K562 (cell line): ENCODE measurements around the gene ERCC3.

Experiments used
- CBFA2T3 ChIP-seq: fragments of 450-650 bp; IDR thresholded peaks from 2 replicates; pipeline ENCODE4 v1.6.1; 2017
- MTA2 ChIP-seq: fragments of 450-650 bp; IDR thresholded peaks from 2 replicates; pipeline ENCODE4 v1.6.1; 2016; ENCODE audit warnings: low read depth
- NR2C2 ChIP-seq, 2 experiments: fragments of 200-800 bp in 1 of 2; sonication (Bioruptor generic) in 1 of 2; sonication (generic) in 1 of 2; formaldehyde crosslinking in 1 of 2; IDR thresholded peaks; 2 replicates each; pipeline versions ENCODE4 v1.6.1 to v1.8.0; 2016 to 2022; ENCODE audit warnings: mild to moderate bottlenecking in 1 of 2, missing compliant biosample characterization in 1 of 2, missing genetic modification characterization in 1 of 2, missing genetic modification reagents in 1 of 2
- RAD21 ChIP-seq, 2 experiments: fragments of 250-450 bp in 1 of 2; fragments of 450-650 bp in 1 of 2; sonication (Bioruptor Pico) in 1 of 2; formaldehyde crosslinking in 1 of 2; IDR thresholded peaks in 1 of 2; conservative IDR thresholded peaks in 1 of 2; 2 replicates each; pipeline versions ENCODE4 v1.4.0 to v1.8.0; 2020 to 2022; ENCODE audit warnings: mild to moderate bottlenecking in 2 of 2, moderate library complexity in 1 of 2
- SMAD1 ChIP-seq: fragments of 150-350 bp; IDR thresholded peaks from 2 replicates; pipeline ENCODE4 v1.6.1; 2014; ENCODE audit warnings: low read length, low read depth; ENCODE audit not compliant: partially characterized antibody
- SRSF9 ChIP-seq: fragments of 200-400 bp; formaldehyde crosslinking; IDR thresholded peaks from 2 replicates; pipeline ENCODE4 v1.6.1; 2017; ENCODE audit warnings: low read depth, low read length, borderline replicate concordance
- ZNF174 ChIP-seq: fragments of 250-450 bp; sonication (Bioruptor Pico); IDR thresholded peaks from 2 replicates; pipeline ENCODE4 v1.4.0; 2020; ENCODE audit warnings: mild to moderate bottlenecking
- ZNF584 ChIP-seq: fragments of 200-800 bp; sonication (Bioruptor generic); IDR thresholded peaks from 2 replicates; pipeline ENCODE4 v1.6.1; 2016; ENCODE audit warnings: low read depth, mild to moderate bottlenecking, missing genetic modification characterization, missing compliant biosample characterization
- TF ChIP-seq, protein P1 (sequence below), 3 experiments: IDR thresholded peaks in 2 of 3; conservative IDR thresholded peaks in 1 of 3; 2 replicates each; pipeline ENCODE4 v1.5.1; 2011 to 2012; ENCODE audit warnings: low read length in 3 of 3, mild to moderate bottlenecking in 3 of 3, control low read depth in 2 of 3, improper control_type of control experiment in 1 of 3, inconsistent platforms in 1 of 3, low read depth in 1 of 3, mixed read lengths in 1 of 3, moderate library complexity in 1 of 3; ENCODE audit not compliant: insufficient read depth in 2 of 3
- TF ChIP-seq, protein P2 (sequence below): fragments of 250-450 bp; sonication (Bioruptor Pico); IDR thresholded peaks from 2 replicates; pipeline ENCODE4 v1.5.1; 2021; ENCODE audit warnings: mild to moderate bottlenecking

GRCh38 chr2:127233710-127234109, 60.2 kb downstream of the ERCC3 start:
- TF ChIP-seq NR2C2 (CRISPR knock-in tag; IDR thresholded peaks at IDR 0.05) (no peak), NR2C2 (tag; IDR thresholded peaks at IDR 0.05) (no peak), CBFA2T3 (no peak), RAD21 (CRISPR knock-in tag; conservative IDR thresholded peaks at IDR 0.05 in 1 of 2, IDR thresholded peaks at IDR 0.05 in 1 of 2) (no peak), MTA2 (no peak), SRSF9 (no peak), SMAD1 (no peak), ZNF584 (CRISPR knock-in tag) (no peak), ZNF174 (CRISPR knock-in tag) (no peak)
- TF ChIP-seq, protein P1, sequence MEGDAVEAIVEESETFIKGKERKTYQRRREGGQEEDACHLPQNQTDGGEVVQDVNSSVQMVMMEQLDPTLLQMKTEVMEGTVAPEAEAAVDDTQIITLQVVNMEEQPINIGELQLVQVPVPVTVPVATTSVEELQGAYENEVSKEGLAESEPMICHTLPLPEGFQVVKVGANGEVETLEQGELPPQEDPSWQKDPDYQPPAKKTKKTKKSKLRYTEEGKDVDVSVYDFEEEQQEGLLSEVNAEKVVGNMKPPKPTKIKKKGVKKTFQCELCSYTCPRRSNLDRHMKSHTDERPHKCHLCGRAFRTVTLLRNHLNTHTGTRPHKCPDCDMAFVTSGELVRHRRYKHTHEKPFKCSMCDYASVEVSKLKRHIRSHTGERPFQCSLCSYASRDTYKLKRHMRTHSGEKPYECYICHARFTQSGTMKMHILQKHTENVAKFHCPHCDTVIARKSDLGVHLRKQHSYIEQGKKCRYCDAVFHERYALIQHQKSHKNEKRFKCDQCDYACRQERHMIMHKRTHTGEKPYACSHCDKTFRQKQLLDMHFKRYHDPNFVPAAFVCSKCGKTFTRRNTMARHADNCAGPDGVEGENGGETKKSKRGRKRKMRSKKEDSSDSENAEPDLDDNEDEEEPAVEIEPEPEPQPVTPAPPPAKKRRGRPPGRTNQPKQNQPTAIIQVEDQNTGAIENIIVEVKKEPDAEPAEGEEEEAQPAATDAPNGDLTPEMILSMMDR (IDR thresholded peaks at IDR 0.05 in 2 of 3, conservative IDR thresholded peaks at IDR 0.05 in 1 of 3; ENCODE audit: insufficient read depth in 2 of 3, low read depth in 1 of 3, low read length in 3 of 3): no peak
- TF ChIP-seq, protein P2, sequence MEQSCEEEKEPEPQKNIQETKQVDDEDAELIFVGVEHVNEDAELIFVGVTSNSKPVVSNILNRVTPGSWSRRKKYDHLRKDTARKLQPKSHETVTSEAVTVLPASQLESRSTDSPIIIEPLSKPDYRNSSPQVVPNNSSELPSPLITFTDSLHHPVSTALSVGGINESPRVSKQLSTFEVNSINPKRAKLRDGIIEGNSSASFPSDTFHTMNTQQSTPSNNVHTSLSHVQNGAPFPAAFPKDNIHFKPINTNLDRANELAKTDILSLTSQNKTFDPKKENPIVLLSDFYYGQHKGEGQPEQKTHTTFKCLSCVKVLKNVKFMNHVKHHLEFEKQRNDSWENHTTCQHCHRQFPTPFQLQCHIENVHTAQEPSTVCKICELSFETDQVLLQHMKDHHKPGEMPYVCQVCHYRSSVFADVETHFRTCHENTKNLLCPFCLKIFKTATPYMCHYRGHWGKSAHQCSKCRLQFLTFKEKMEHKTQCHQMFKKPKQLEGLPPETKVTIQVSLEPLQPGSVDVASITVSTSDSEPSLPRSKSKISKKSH (CRISPR knock-in tag): no peak
